ENCODE data around the gene PEX14.

Gene PEX14

DNA sequence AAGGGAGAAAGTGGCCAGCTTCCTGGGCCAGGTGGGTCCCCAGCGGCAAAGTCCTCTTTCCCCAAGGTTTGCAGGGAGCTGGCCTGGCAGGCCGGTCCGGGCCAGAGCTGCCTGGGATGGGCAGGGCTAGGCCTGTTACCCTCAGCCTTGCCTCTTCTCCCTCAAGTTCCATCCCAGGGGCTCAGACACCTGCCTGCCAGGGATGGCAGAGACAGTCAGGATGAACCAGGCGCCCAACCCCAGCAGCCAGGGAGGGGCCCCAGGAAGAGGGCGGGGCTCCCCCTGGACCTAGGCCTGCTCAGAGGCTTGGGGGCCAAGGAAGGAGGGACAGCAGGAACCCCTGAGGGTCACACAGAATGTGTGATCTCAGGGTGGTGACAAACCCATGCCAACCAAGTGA is 201.1 kb downstream of the PEX14 start:
- TF ChIP-seq TAF1 (IDR thresholded peaks at IDR 0.05; ENCODE audit: borderline replicate concordance, insufficient read depth, low read length) (no peak), SIN3A (IDR thresholded peaks at IDR 0.05; ENCODE audit: borderline replicate concordance, insufficient read depth, low read length) (no peak), FOXP2 (optimal IDR thresholded peaks at IDR 0.05; ENCODE audit: borderline replicate concordance, extremely low read depth, extremely low read length, insufficient read depth) (no peak), POLR2AphosphoS5 (IDR thresholded peaks at IDR 0.05; ENCODE audit: low read depth, low read length) (no peak)
- TF ChIP-seq, protein P1, sequence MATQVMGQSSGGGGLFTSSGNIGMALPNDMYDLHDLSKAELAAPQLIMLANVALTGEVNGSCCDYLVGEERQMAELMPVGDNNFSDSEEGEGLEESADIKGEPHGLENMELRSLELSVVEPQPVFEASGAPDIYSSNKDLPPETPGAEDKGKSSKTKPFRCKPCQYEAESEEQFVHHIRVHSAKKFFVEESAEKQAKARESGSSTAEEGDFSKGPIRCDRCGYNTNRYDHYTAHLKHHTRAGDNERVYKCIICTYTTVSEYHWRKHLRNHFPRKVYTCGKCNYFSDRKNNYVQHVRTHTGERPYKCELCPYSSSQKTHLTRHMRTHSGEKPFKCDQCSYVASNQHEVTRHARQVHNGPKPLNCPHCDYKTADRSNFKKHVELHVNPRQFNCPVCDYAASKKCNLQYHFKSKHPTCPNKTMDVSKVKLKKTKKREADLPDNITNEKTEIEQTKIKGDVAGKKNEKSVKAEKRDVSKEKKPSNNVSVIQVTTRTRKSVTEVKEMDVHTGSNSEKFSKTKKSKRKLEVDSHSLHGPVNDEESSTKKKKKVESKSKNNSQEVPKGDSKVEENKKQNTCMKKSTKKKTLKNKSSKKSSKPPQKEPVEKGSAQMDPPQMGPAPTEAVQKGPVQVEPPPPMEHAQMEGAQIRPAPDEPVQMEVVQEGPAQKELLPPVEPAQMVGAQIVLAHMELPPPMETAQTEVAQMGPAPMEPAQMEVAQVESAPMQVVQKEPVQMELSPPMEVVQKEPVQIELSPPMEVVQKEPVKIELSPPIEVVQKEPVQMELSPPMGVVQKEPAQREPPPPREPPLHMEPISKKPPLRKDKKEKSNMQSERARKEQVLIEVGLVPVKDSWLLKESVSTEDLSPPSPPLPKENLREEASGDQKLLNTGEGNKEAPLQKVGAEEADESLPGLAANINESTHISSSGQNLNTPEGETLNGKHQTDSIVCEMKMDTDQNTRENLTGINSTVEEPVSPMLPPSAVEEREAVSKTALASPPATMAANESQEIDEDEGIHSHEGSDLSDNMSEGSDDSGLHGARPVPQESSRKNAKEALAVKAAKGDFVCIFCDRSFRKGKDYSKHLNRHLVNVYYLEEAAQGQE (IDR thresholded peaks at IDR 0.05; ENCODE audit: insufficient read depth in 1 of 2, low read depth in 2 of 2, low read length in 2 of 2) = no peak

DNA sequence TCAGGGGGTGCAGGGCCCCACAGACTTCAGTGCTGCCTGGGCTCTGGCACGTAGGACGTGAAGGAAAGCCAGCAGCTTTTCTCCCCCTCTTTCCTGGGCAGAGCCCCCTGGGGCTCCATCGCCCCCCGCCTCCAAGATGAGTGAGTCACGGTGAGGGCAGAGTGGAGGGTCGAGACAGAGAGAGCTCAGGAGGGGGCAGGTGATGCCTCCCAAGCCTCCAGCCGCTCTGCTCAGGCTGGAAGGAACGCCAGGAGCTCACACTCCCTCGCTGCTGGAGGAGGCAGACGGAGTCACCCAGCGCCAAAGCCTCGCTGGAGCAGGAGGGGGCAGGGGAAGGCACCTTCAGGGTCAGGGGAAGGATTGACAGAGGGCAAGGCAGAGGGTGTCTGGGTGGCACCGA is 202.2 kb downstream of the PEX14 start:
- TF ChIP-seq SIN3A (IDR thresholded peaks at IDR 0.05; ENCODE audit: borderline replicate concordance, insufficient read depth, low read length) = no peak
- TF ChIP-seq POLR2AphosphoS5 (IDR thresholded peaks at IDR 0.05; ENCODE audit: low read depth, low read length) = no peak
- TF ChIP-seq, protein P1 (IDR thresholded peaks at IDR 0.05; ENCODE audit: insufficient read depth in 1 of 2, low read depth in 2 of 2, low read length in 2 of 2) = no peak

DNA sequence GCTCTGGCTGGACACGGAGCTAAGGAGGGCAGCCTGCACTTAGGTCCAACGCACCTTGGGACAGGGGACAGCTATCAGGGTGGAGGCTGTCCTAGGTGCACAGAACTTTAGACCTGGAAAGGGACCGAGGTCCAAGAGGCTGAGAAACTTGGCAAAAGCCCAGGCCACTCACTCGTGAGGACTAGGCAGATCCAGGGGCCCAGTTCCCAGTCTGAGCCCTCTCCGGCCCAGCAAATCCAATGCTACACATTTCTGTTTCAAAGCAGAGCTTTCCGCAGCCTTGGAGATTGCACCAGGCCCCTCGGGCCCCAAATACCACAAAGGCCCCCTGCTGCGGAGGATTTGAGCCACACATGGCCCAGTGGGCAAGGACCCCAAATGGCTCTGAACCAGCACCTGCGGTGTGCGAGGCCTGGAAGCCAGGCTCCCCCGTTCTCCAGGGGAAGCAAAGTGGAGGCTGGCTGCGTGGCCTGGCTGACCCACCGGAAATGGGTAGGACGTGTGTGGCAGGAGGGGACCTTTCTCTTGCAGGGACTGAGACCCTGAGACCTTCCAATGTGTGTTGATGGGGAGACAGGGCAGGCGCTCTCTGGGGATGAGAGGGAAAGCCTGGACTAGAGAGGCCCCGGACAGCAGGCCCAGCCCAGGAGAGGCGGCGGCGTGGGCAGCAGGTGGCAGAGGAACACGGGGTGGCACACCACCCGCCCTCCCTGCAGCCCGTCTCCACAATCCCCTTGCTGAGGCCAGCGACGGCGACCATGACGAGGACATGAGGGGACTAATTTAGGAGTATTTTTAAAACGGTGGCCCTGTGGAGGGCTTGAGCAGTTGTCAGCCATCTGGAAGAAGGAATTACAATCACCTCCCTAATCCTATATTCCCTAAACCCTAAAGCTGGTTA is 203.0 kb downstream of the PEX14 start:
- TF ChIP-seq POLR2AphosphoS5 (IDR thresholded peaks at IDR 0.05; ENCODE audit: low read depth, low read length) (no peak), FOXP2 (optimal IDR thresholded peaks at IDR 0.05; ENCODE audit: borderline replicate concordance, extremely low read depth, extremely low read length, insufficient read depth) (no peak)
- TF ChIP-seq, protein P1 (IDR thresholded peaks at IDR 0.05; ENCODE audit: insufficient read depth in 1 of 2, low read depth in 2 of 2, low read length in 2 of 2) = no peak

DNA sequence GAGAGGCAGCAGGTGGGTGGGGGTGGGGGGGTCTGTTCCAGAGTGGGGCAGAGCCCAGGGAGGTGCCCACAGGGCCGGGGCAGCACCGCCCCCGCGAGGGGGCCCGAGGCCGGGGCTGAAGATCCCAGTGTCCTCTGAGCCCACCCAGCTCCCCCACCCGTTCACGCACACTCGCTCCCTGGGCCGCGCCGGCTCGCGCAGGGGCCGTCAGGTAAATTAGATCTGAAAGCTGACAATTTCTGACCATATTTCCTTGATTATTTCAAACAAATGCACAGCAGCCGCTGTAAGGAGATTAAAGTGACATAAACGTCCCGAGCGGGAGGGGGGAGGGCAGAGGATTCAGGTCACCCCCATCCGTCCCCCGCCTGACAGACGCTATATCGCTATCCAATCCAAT is 203.7 kb downstream of the PEX14 start:
- TF ChIP-seq TAF1 (IDR thresholded peaks at IDR 0.05; ENCODE audit: borderline replicate concordance, insufficient read depth, low read length) = no peak

DNA sequence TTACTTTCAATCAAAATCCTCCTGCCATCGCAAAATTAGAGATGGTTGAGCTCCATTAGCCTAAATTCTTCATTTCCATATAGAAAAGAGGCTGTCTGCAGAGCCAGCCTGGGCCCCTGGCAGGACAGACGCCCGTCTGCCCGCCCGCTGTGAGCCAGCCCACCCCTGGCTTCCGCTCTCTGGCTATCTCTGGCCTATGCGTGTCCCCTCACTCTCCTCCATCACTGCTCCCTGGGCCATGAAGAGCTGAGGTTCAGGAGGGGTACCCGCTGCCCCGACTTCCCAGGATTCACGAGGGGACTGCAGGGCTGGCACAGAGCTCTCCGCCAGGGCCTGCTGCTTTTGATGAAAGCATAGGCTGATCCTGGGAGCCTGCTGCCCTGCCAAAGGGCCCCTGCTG is 204.1 kb downstream of the PEX14 start:
- TF ChIP-seq, protein P1 (IDR thresholded peaks at IDR 0.05; ENCODE audit: insufficient read depth in 1 of 2, low read depth in 2 of 2, low read length in 2 of 2) = no peak
- TF ChIP-seq TAF1 (IDR thresholded peaks at IDR 0.05; ENCODE audit: borderline replicate concordance, insufficient read depth, low read length) = no peak
- no peak for TF ChIP-seq POLR2AphosphoS5 (IDR thresholded peaks at IDR 0.05; ENCODE audit: low read depth, low read length)
- TF ChIP-seq FOXP2 (optimal IDR thresholded peaks at IDR 0.05; ENCODE audit: borderline replicate concordance, extremely low read depth, extremely low read length, insufficient read depth) = no peak
- TF ChIP-seq SIN3A (IDR thresholded peaks at IDR 0.05; ENCODE audit: borderline replicate concordance, insufficient read depth, low read length) = no peak
